Mucosa of descending colon (tissue), 3 donors: ENCODE results near the gene SRPRB. TPM values are rescaled to one million over a fixed set of nuclear protein-coding genes. Genes with fewer than 3 reads are reported as not detected.

ENCODE experiments used
- ATAC-seq: fragments of 200-7000 bp; cut with Tn5 transposase; one replicate; pipeline ENCODE4 v1.9.1; 2020; ENCODE audit warnings: mild to moderate bottlenecking, moderate library complexity
- DNase-seq, 3 donors: peaks; one replicate each; pipeline ENCODE4 v3.0.0-alpha.2; 2020
- H3K36me3 ChIP-seq: fragments of 200-600 bp; one replicate; pipeline ENCODE4 v1.8.0; 2021; ENCODE audit warnings: low read depth, mild to moderate bottlenecking
- H3K4me1 ChIP-seq: fragments of 200-600 bp; one replicate; pipeline ENCODE4 v1.8.0; 2021; ENCODE audit warnings: low read depth, mild to moderate bottlenecking
- H3K4me3 ChIP-seq: fragments of 200-600 bp; one replicate; pipeline ENCODE4 v1.8.0; 2021; ENCODE audit warnings: mild to moderate bottlenecking
- H3K9me3 ChIP-seq: fragments of 200-600 bp; one replicate; pipeline ENCODE4 v1.8.0; 2021; ENCODE audit warnings: mild to moderate bottlenecking
- intact Hi-C, 2 donors: fragments of 100-400 bp; cut with DNase I in 1 of 2; cut with micrococcal nuclease in 1 of 2; formaldehyde crosslinking; loops; one replicate each; pipeline versions ENCODE4 v1.11.0 to v1.11.1; 2022; cut with DNase I, micrococcal nuclease
- total RNA-seq, 3 donors: library from RNA; stranded (reverse); fragmentation: NEBNext Ultra II Directional in 2 of 3; extraction: Animal tissue kit (Norgen Biotek cat#: 25700) in 2 of 3; gene quantifications; one replicate each; pipeline versions ENCODE4 v1.2.1 to v1.2.4, GENCODE V29; 2021 to 2023
- TF ChIP-seq, protein P1 (sequence below): fragments of 200-600 bp; IDR thresholded peaks from one replicate; pipeline ENCODE4 v1.8.0; 2022; ENCODE audit warnings: antibody characterized with exemption, mild to moderate bottlenecking
- donor health status: DM: no; HTN: no; CAD: no; lungs with moderate emphysema.
- donor health status: DM: no; HTN: no; CAD: no.
- donor health status: DM: no; HTN: yes; CAD: no.

SRPRB gene
- total RNA-seq, 3 donors from 2014 or later, result 29.2 to 38.1 (median 31.2) TPM

DNA sequence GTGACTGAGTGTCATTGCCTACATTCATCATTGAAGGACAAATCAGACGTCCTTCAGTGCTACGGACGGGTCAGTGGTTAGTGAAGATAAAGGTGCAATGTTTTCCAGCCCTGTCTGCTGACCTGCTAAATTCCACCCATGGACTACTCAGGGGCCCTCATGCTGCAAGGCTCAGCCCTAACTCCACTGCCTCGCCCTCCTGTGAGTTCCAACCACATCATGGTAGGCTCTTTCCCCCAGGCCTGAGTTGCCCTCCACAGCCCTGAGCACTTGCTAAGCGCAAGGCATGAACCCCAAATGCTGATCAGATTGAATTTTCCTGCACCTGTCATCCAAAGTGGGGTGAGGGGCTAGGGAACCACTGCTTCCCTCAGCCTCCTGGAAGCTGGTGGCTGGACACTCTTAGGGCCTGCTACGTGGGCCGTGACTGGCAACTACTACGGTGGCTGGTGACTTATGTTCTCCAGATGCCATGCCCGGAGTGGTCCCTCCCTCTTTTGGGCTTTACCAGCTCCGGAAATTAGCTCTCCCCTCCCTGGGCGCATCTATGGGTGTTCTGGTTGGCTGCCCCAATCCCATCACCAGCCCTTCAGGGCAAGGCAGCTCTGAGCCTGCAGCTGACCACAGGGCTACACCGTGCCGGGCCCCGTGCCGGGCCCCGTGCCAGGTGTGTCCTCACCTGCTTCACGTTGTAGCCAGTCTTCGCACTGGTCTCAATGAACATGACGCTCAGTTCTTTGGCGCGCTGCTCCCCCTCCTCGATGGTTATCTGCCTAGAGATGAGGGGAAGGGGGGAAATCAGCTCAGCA is 32.1 kb downstream of the SRPRB start:
- DNase-seq (no peak), ATAC-seq (no peak)
- Histone ChIP-seq H3K4me3 (no peak overlapping the region), H3K9me3 (no peaks in the 10 kb centered on the region), H3K4me1 (no peaks in the 10 kb centered on the region), H3K36me3 (no peaks in the 10 kb centered on the region)
- TF ChIP-seq, protein P1, sequence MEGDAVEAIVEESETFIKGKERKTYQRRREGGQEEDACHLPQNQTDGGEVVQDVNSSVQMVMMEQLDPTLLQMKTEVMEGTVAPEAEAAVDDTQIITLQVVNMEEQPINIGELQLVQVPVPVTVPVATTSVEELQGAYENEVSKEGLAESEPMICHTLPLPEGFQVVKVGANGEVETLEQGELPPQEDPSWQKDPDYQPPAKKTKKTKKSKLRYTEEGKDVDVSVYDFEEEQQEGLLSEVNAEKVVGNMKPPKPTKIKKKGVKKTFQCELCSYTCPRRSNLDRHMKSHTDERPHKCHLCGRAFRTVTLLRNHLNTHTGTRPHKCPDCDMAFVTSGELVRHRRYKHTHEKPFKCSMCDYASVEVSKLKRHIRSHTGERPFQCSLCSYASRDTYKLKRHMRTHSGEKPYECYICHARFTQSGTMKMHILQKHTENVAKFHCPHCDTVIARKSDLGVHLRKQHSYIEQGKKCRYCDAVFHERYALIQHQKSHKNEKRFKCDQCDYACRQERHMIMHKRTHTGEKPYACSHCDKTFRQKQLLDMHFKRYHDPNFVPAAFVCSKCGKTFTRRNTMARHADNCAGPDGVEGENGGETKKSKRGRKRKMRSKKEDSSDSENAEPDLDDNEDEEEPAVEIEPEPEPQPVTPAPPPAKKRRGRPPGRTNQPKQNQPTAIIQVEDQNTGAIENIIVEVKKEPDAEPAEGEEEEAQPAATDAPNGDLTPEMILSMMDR, result no peak
- intact Hi-C loops, result no loop called here

DNA sequence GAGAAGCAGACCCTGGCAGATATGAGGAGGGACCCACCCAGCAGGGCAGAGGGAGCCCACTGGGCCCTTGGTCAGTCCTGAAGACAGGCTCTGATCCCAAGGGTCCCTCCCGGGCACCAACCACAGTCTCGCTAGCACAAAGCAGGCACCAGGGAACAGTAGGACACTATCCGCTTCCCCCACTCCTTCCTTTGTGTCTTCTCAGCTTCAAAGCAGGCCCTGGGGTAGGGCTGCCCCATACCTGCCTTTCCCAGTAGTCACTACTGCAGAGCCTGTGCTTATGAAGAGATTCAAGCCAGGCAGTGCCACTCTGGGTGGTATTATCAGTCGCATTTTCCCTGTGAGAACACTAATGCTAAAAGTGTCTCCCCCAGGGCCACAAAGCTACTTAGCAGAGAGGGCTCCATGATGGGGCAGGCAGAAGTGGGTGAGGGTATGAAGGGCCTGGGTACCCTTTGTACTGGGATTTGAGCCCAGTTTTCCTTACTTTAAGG is 32.7 kb downstream of the SRPRB start:
- intact Hi-C loops, result no loop called here
- H3K36me3 ChIP-seq, result no peaks in the 10 kb centered on the region
- H3K4me3 ChIP-seq, result no peak overlapping the region
- no peak for ATAC-seq
- DNase-seq, result no peak
- H3K4me1 ChIP-seq, result no peaks in the 10 kb centered on the region
- no peaks in the 10 kb centered on the region for H3K9me3 ChIP-seq
- TF ChIP-seq, protein P1, result no peak

GRCh38 chr3:133838916-133839800 is 33.5 kb downstream of the SRPRB start:
- TF ChIP-seq, protein P1, result no peak
- no peaks in the 10 kb centered on the region for H3K36me3 ChIP-seq
- intact Hi-C loops, result no loop called here

GRCh38 chr3:133840055-133840737 is 34.6 kb downstream of the SRPRB start:
- Histone ChIP-seq H3K4me1 (no peaks in the 10 kb centered on the region), H3K36me3 (no peaks in the 10 kb centered on the region), H3K9me3 (no peaks in the 10 kb centered on the region), H3K4me3 (no peak overlapping the region)
- TF ChIP-seq, protein P1, result no peak
- no peak for DNase-seq
- no peak for ATAC-seq
- intact Hi-C loops, result no loop called here

More at GRCh38 chr3:133838916-133839800, 33.5 kb downstream of the SRPRB start:
- H3K4me1 ChIP-seq, result no peaks in the 10 kb centered on the region
- ATAC-seq (no peak), DNase-seq (no peak)
- no peak overlapping the region for H3K4me3 ChIP-seq
- no peaks in the 10 kb centered on the region for H3K9me3 ChIP-seq

DNA sequence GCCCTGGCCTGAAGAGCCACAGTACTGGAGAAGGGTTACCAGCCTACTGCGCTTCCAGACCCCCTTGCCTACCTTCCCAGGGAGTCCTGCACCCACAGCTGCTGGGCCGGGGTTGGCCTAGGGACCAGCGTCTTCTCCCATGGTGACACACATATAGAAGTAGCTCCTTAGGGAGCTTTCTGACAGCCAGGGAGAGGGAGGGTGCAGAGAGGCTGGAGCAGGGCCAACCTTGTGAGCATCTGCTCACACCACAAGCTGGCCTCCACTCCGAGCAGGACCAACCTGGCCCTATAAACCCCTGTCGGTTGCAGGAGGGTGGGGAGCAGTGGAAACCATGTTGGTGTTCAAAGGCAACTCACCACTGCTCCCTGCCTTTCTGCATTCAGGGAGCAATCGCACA is 35.2 kb downstream of the SRPRB start:
- Histone ChIP-seq H3K4me3 (no peak overlapping the region), H3K36me3 (no peaks in the 10 kb centered on the region), H3K9me3 (no peaks in the 10 kb centered on the region), H3K4me1 (no peaks in the 10 kb centered on the region)
- TF ChIP-seq, protein P1, result no peak
- DNase-seq (no peak), ATAC-seq (no peak)
- intact Hi-C loops, result no loop called here
